ENCODE results near the gene AP3M1. TPM values are rescaled to one million over a fixed set of nuclear protein-coding genes. Genes with fewer than 3 reads are reported as not detected.
A peak's percentile ranks its signal among the peaks of the same experiment; 100 is the strongest.
"Not testable (repeated sequence)": the region's sequence is repeated elsewhere in the genome, so short reads cannot be mapped to it uniquely, and the experiment has no call there.

The AP3M1 gene
- total RNA-seq, 2 donors from 2014 or later: 53.3 to 60.7 TPM

GRCh38 chr10:74151879-74152722, 1.5 kb upstream of the AP3M1 start:
- no peaks in the 10 kb centered on the region for H3K9me3 Mint-ChIP-seq
- ATAC-seq (no peak), DNase-seq (ENCODE audit: low spot score) (no peak)
- no peak overlapping the region for H3K27ac Mint-ChIP-seq
- no peaks in the 10 kb centered on the region for H3K27me3 Mint-ChIP-seq
- peaks cover 4% of the 10 kb centered on the region for H3K36me3 Mint-ChIP-seq
- peak overlapping the region; percentile 22 for H3K4me3 Mint-ChIP-seq
- H3K4me1 Mint-ChIP-seq (ENCODE audit: low read depth in 2 of 2): peaks cover 10 to 23% of the 10 kb centered on the region in 2 donors

GRCh38 chr10:74150990-74151878, 606 bp upstream of the AP3M1 start, which contains the start of gene ADK:
Gene ADK, plus strand, starts transcription at chr10:74151221. Its CDS starts 58 bp downstream, at chr10:74151279.
- DNase-seq (ENCODE audit: low spot score) (peak; percentile 99), ATAC-seq (peak; percentile 99 to 100)
- Mint-ChIP-seq H3K27ac (no peak within 1 kb of the TSS), H3K27me3 (no peaks in the 10 kb centered on the region), H3K4me3 (no peak within 1 kb of the TSS), H3K4me1 (ENCODE audit: low read depth in 2 of 2) (peaks cover 15 to 29% of the 10 kb centered on the region in 2 donors), H3K36me3 (peaks cover 10% of the 10 kb centered on the region), H3K9me3 (no peaks in the 10 kb centered on the region)

- ATAC-seq; H3K4me3 Mint-ChIP-seq; H3K9me3 Mint-ChIP-seq; H3K27me3 Mint-ChIP-seq; DNase-seq (ENCODE audit: low spot score); H3K27ac Mint-ChIP-seq: not testable (repeated sequence)
- peaks cover 17 to 21% of the 10 kb centered on the region in 2 donors for H3K4me1 Mint-ChIP-seq (ENCODE audit: low read depth in 2 of 2)
- peaks cover 13% of the 10 kb centered on the region for H3K36me3 Mint-ChIP-seq
Observed at GRCh38 chr10:74146980-74147379, 3.6 kb downstream of the AP3M1 start.

DNA sequence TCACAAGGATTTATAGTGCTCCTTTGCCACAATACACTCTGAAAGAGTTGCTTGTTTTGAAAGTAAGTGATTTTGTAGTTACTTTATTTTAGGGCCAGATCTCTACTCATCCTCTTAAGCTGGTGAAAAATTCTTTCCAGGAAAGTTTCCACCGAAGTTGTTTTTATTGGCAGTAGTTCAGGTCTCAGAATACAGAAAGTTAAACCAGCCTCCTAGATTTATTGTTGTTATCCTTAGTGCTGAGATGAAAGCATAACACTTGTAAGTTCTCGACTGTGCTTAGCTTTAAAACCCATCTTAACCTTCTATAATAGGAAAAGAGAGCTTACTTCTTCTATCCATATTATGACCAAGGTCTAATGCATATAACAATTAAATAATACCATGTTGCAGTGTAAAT, 5.5 kb downstream of the AP3M1 start:
- ATAC-seq: no peak
- Mint-ChIP-seq H3K27ac (peak overlapping the region in 1 of 2 donors; percentile 21), H3K4me1 (ENCODE audit: low read depth in 2 of 2) (peaks cover 19 to 21% of the 10 kb centered on the region in 2 donors), H3K36me3 (peaks cover 13% of the 10 kb centered on the region), H3K4me3 (no peak overlapping the region), H3K27me3 (no peaks in the 10 kb centered on the region), H3K9me3 (no peaks in the 10 kb centered on the region)
- DNase-seq (ENCODE audit: low spot score): no peak

DNA sequence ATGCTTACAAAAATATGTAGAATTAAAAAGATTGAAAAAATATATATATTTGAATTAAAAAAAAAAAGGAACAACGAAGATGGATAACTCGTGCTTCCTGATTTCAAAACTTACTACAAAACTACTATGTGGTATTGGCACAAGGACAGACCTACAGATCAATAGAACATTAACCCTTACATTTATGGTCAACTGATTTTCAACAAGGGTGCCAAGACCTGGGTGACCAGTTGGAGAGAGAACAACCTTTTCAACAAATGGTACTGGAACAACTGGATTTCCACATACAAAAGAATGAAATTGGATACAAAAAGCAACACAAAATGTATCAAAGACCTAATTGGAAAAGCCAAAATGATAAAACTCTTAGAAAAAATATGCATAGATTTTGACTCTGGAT, 10.1 kb downstream of the AP3M1 start:
- no peak for ATAC-seq
- DNase-seq (ENCODE audit: low spot score): no peak
- Mint-ChIP-seq H3K36me3 (peaks cover 17% of the 10 kb centered on the region), H3K4me3 (no peak overlapping the region), H3K4me1 (ENCODE audit: low read depth in 2 of 2) (peaks cover 0 to 7% of the 10 kb centered on the region in 2 donors), H3K9me3 (no peaks in the 10 kb centered on the region), H3K27ac (no peak overlapping the region), H3K27me3 (no peaks in the 10 kb centered on the region)

GRCh38 chr10:74139981-74140380, 10.6 kb downstream of the AP3M1 start:
- H3K36me3 Mint-ChIP-seq: peaks cover 17% of the 10 kb centered on the region
- no peak overlapping the region for H3K27ac Mint-ChIP-seq
- ATAC-seq: no peak
- H3K9me3 Mint-ChIP-seq: no peaks in the 10 kb centered on the region
- no peak for DNase-seq (ENCODE audit: low spot score)
- no peaks in the 10 kb centered on the region for H3K27me3 Mint-ChIP-seq
- no peak overlapping the region for H3K4me3 Mint-ChIP-seq
- H3K4me1 Mint-ChIP-seq (ENCODE audit: low read depth in 2 of 2): peaks cover 0 to 7% of the 10 kb centered on the region in 2 donors

DNA sequence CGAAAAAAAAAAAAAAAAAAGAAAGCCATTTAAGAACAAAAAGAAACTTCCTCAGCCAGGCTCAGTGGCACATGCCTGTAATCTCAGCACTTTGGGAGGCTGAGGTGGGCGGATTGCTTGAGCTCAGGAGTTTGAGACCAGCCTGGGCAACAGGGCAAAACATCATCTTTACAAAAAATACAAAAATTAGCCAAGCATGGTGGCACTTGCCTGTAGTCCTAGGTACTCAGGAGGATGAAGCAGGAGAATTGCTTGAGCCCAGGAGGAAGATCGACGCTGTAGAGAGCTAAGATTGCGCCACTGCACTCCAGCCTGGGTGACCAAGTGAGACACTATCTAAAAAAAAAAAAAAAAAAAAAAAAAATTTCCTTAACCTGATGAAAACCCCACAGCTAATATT, 12.0 kb downstream of the AP3M1 start:
- H3K27ac Mint-ChIP-seq; H3K4me1 Mint-ChIP-seq (ENCODE audit: low read depth in 2 of 2): not testable (repeated sequence)
- peaks cover 23% of the 10 kb centered on the region for H3K36me3 Mint-ChIP-seq

GRCh38 chr10:74137992-74138391, 12.6 kb downstream of the AP3M1 start:
- peaks cover 0 to 7% of the 10 kb centered on the region in 2 donors for H3K4me1 Mint-ChIP-seq (ENCODE audit: low read depth in 2 of 2)
- H3K27ac Mint-ChIP-seq: no peak overlapping the region
- ATAC-seq (no peak), DNase-seq (ENCODE audit: low spot score) (no peak)
- H3K9me3 Mint-ChIP-seq: no peaks in the 10 kb centered on the region
- H3K36me3 Mint-ChIP-seq: peaks cover 23% of the 10 kb centered on the region
- no peak overlapping the region for H3K4me3 Mint-ChIP-seq
- no peaks in the 10 kb centered on the region for H3K27me3 Mint-ChIP-seq

More for the DNA sequence above, 12.0 kb downstream of the AP3M1 start:
- not testable (repeated sequence) for ATAC-seq; H3K27me3 Mint-ChIP-seq; DNase-seq (ENCODE audit: low spot score); H3K9me3 Mint-ChIP-seq; H3K4me3 Mint-ChIP-seq

GRCh38 chr10:74135452-74135851, 15.2 kb downstream of the AP3M1 start:
- Mint-ChIP-seq H3K4me1 (ENCODE audit: low read depth in 2 of 2) (peaks cover 0 to 3% of the 10 kb centered on the region in 2 donors), H3K9me3 (no peaks in the 10 kb centered on the region), H3K27ac (no peak overlapping the region), H3K36me3 (peaks cover 23% of the 10 kb centered on the region), H3K4me3 (no peak overlapping the region), H3K27me3 (no peaks in the 10 kb centered on the region)
- DNase-seq (ENCODE audit: low spot score) (no peak), ATAC-seq (no peak)

DNA sequence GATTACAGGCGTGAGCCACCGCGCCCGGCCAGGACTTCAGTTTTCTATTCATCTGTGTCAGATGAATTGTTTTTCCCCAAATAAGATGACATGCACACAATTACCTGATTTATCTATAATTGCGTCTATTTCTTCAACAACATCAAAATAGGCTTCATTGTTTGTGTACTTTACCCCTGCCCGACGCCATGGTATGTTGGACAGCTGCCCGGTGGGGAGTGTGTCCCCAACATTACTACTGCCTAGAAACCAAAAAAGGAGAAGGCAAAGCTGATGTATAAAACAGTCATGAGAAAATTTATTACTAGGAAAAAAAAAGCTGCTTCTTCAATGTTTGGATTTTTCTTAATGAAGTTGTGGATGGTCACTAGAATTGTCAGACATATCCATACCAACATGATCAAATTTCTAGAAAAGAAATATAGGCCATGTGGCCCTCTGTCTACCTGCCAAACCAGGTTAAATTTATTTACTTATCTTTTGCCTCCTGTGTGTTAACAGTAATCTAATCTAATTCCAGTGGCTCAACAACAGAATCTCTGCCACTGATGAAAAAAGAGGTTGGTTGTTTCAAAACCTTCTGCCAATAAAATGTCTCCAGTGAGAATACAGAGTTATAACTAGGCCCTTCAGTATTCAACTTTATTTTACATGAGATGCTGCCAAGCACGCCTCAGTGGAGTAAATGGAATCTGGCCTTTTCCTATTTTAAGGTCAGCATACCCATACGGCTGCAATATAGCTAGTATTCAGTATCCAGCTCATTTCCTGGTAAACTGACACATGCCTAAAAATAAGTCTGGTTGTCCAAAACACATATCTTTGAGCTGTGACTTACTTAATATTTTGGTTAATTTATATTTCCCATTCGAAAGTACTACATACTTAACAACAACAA, 16.5 kb downstream of the AP3M1 start:
- Mint-ChIP-seq H3K36me3 (peaks cover 24% of the 10 kb centered on the region), H3K4me3 (no peak overlapping the region), H3K9me3 (no peaks in the 10 kb centered on the region), H3K4me1 (ENCODE audit: low read depth in 2 of 2) (peaks cover 0 to 3% of the 10 kb centered on the region in 2 donors), H3K27me3 (no peaks in the 10 kb centered on the region), H3K27ac (no peak overlapping the region)
- no peak for ATAC-seq
- no peak for DNase-seq (ENCODE audit: low spot score)

DNA sequence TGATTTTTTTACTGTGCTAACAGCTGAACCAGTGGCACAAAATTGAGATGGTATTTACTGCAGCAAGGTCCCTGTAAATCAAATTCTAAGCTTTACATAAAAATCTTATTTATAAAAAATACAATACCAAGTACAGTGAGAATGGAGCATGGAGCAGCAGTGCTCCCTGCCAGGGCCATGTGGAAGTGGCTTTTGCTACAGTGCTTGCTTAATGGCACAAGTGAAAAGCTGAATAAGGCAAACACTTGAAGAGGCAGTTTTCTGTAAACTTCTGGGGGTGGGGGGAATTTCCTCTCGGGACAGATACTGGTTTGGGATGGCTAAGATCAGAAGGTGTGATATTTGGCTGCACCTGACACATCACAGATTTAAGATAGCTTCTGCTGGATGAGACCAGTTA, 27.5 kb downstream of the AP3M1 start:
- no peak overlapping the region for H3K4me3 Mint-ChIP-seq
- H3K4me1 Mint-ChIP-seq (ENCODE audit: low read depth in 2 of 2): peaks cover 7 to 21% of the 10 kb centered on the region in 2 donors
- DNase-seq (ENCODE audit: low spot score): no peak
- H3K36me3 Mint-ChIP-seq: peaks cover 37% of the 10 kb centered on the region
- no peaks in the 10 kb centered on the region for H3K27me3 Mint-ChIP-seq
- no peaks in the 10 kb centered on the region for H3K9me3 Mint-ChIP-seq
- ATAC-seq: no peak
- peak overlapping the region in 1 of 2 donors; percentile 72 for H3K27ac Mint-ChIP-seq

DNA sequence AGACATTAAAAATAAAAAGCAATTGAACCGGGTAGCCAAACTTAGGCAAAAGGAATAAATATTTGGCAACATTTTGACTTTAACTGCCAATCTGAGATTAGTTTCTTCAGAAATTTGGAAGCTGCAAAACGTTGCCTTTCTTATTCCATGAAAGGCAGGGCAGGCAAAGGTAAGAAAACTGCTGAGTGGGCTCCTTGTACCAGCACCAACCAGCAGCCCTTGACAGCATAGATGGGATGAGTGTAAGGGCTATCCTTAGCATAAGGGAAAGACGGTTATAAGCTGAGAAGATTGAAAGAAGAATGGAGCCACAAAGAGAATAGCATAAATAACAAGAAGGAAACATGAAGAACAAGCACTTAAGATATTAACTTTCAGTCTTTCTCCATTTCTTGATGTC, 28.6 kb downstream of the AP3M1 start:
- ATAC-seq (no peak), DNase-seq (ENCODE audit: low spot score) (no peak)
- Mint-ChIP-seq H3K4me1 (ENCODE audit: low read depth in 2 of 2) (peaks cover 7 to 24% of the 10 kb centered on the region in 2 donors), H3K9me3 (no peaks in the 10 kb centered on the region), H3K36me3 (peaks cover 37% of the 10 kb centered on the region), H3K27me3 (no peaks in the 10 kb centered on the region), H3K27ac (peak overlapping the region; percentile 1 to 72), H3K4me3 (no peak overlapping the region)

DNA sequence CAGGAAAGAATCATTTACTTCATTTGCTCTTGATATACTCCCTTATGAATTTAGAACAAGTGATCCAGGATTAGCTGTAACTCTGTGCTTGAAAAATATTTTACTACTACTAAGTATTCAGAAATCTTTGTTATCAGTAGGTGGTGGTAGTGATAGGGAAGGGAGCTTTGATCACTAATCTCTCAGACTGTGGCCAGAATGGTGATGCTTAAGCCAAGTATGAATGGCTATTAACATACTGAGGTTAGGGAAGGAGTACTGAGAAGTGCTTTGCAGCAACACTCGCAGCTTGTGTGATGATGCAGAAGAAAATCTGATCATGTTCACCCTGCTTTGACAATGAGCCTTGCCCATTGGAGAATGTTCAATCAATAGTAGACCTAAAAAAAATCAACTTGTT, 29.3 kb downstream of the AP3M1 start:
- Mint-ChIP-seq H3K27me3 (no peaks in the 10 kb centered on the region), H3K4me1 (ENCODE audit: low read depth in 2 of 2) (peaks cover 7 to 24% of the 10 kb centered on the region in 2 donors), H3K4me3 (no peak overlapping the region), H3K9me3 (no peaks in the 10 kb centered on the region), H3K36me3 (peaks cover 37% of the 10 kb centered on the region), H3K27ac (peak overlapping the region; percentile 1 to 72)
- no peak for DNase-seq (ENCODE audit: low spot score)
- no peak for ATAC-seq

Measured in natural killer cell treated with Interleukin-12 subunit alpha and Interleukin-12 subunit beta and Interleukin-15 and Interleukin-18, amount 100 ng/mL, for 72 hours (primary cell).